Neural cell (in vitro differentiated cells): ENCODE results near the gene NDST3.

ENCODE experiments used
- CTCF ChIP-seq: fragments of 450-650 bp; IDR thresholded peaks from 2 replicates; pipeline ENCODE4 v1.5.1; 2014; ENCODE audit warnings: antibody characterized with exemption, mild to moderate bottlenecking, moderate library complexity; ENCODE audit not compliant: poor library complexity, severe bottlenecking
- EP300 ChIP-seq: fragments of 450-650 bp; conservative IDR thresholded peaks from 2 replicates; pipeline ENCODE4 v1.6.1; 2014; ENCODE audit warnings: antibody characterized with exemption, mild to moderate bottlenecking, moderate library complexity; ENCODE audit not compliant: poor library complexity, severe bottlenecking
- EZH2 ChIP-seq: fragments of 200-600, 300-800 bp; shearing (Covaris generic), sonication (generic); IDR thresholded peaks from 2 replicates; pipeline ENCODE4 v1.6.1; 2014; ENCODE audit warnings: antibody characterized with exemption, low read length, borderline replicate concordance, mild to moderate bottlenecking; ENCODE audit not compliant: insufficient read depth, poor library complexity, severe bottlenecking
- MXI1 ChIP-seq: fragments of 450-650 bp; conservative IDR thresholded peaks from 2 replicates; pipeline ENCODE4 v1.6.1; 2014; ENCODE audit warnings: antibody characterized with exemption, mild to moderate bottlenecking; ENCODE audit not compliant: poor library complexity, severe bottlenecking
- POLR2AphosphoS5 ChIP-seq: IDR thresholded peaks from 2 replicates; pipeline ENCODE4 v1.6.1; 2012
- RAD21 ChIP-seq: fragments of 450-650 bp; conservative IDR thresholded peaks from 2 replicates; pipeline ENCODE4 v1.6.1; 2014; ENCODE audit warnings: antibody characterized with exemption, mild to moderate bottlenecking, moderate library complexity
- REST ChIP-seq: IDR thresholded peaks from 2 replicates; pipeline ENCODE4 v1.6.1; 2012; ENCODE audit warnings: borderline replicate concordance
- SMC3 ChIP-seq: fragments of 450-650 bp; conservative IDR thresholded peaks from 2 replicates; pipeline ENCODE4 v1.6.1; 2014; ENCODE audit warnings: antibody characterized with exemption, mild to moderate bottlenecking, moderate library complexity; ENCODE audit not compliant: poor library complexity

- no peak for TF ChIP-seq EP300
- TF ChIP-seq CTCF: no peak
- TF ChIP-seq EZH2: no peak
- TF ChIP-seq POLR2AphosphoS5: no peak
- TF ChIP-seq MXI1: no peak
- TF ChIP-seq REST: no peak
- no peak for TF ChIP-seq RAD21
- no peak for TF ChIP-seq SMC3
Measured at GRCh38 chr4:118102195-118102594, 67.9 kb downstream of the NDST3 start.
